ENCODE results near the gene EARS2. TPM values are rescaled to one million over a fixed set of nuclear protein-coding genes. Genes with fewer than 3 reads are reported as not detected.

EARS2 gene
- total and polyA plus RNA-seq, 8 donors: 7.8 to 176 (median 18.3) TPM

- 93 to 97% (median 95%) methylated on average over 9 of the region's 9 CpGs for WGBS, 5 donors
- TF ChIP-seq CTCF (IDR thresholded peaks at IDR 0.05) (no peak), POLR2A (IDR thresholded peaks at IDR 0.05) (no peak), POLR2AphosphoS5 (IDR thresholded peaks at IDR 0.05) (no peak)
- no peak for DNase-seq
- intact Hi-C loops (cut with DNase I; ENCODE audit: low total_unique reads): no loop called here
- no peak overlapping the region for H3K4me3 ChIP-seq
- H3K4me1 ChIP-seq: no peaks in the 10 kb centered on the region
- no peak overlapping the region for H3K27ac ChIP-seq
- no peaks in the 10 kb centered on the region for H3K9me3 ChIP-seq
- peaks cover 53 to 100% (median 97%) of the 10 kb centered on the region in 4 donors for H3K36me3 ChIP-seq
- no peaks in the 10 kb centered on the region for H3K27me3 ChIP-seq
These were observed 15.2 kb upstream of the EARS2 start for GRCh38 chr16:23572394-23572793.

GRCh38 chr16:23571895-23572294 is 14.7 kb upstream of the EARS2 start:
- intact Hi-C loops (cut with DNase I; ENCODE audit: low total_unique reads): no loop called here
- DNase-seq: no peak
- Histone ChIP-seq H3K4me1 (no peaks in the 10 kb centered on the region), H3K27me3 (no peaks in the 10 kb centered on the region), H3K36me3 (peaks cover 57 to 100% (median 99%) of the 10 kb centered on the region in 4 donors), H3K4me3 (no peak overlapping the region), H3K9me3 (no peaks in the 10 kb centered on the region), H3K27ac (no peak overlapping the region)
- 94 to 95% (median 95%) methylated on average over 5 of the region's 5 CpGs for WGBS, 5 donors
- TF ChIP-seq CTCF (IDR thresholded peaks at IDR 0.05) (no peak), POLR2AphosphoS5 (IDR thresholded peaks at IDR 0.05) (no peak), EP300 (IDR thresholded peaks at IDR 0.05) (no peak), POLR2A (IDR thresholded peaks at IDR 0.05) (no peak)

GRCh38 chr16:23570992-23571632 is 14.0 kb upstream of the EARS2 start:
- DNase-seq: peak in 1 of 2 donors; percentile 7
- WGBS, 5 donors: 78 to 86% (median 85%) methylated on average over 8 of the region's 8 CpGs
- H3K27me3 ChIP-seq: no peaks in the 10 kb centered on the region
- no peaks in the 10 kb centered on the region for H3K4me1 ChIP-seq
- H3K4me3 ChIP-seq: no peak overlapping the region
- no peaks in the 10 kb centered on the region for H3K9me3 ChIP-seq
- peaks cover 62 to 100% (median 100%) of the 10 kb centered on the region in 4 donors for H3K36me3 ChIP-seq
- H3K27ac ChIP-seq: no peak overlapping the region
- intact Hi-C loops (cut with DNase I; ENCODE audit: low total_unique reads): no loop called here
- no peak for TF ChIP-seq POLR2AphosphoS5 (IDR thresholded peaks at IDR 0.05)
- TF ChIP-seq POLR2A (IDR thresholded peaks at IDR 0.05): no peak
- TF ChIP-seq CTCF (IDR thresholded peaks at IDR 0.05): no peak
- TF ChIP-seq EP300 (IDR thresholded peaks at IDR 0.05): no peak

- intact Hi-C loops (cut with DNase I; ENCODE audit: low total_unique reads): no loop called here
- no peak overlapping the region for H3K4me3 ChIP-seq
- no peak for TF ChIP-seq POLR2AphosphoS5 (IDR thresholded peaks at IDR 0.05)
- no peak for TF ChIP-seq POLR2A (IDR thresholded peaks at IDR 0.05)
- no peak for TF ChIP-seq CTCF (IDR thresholded peaks at IDR 0.05)
- no peaks in the 10 kb centered on the region for H3K27me3 ChIP-seq
- DNase-seq: no peak
- H3K4me1 ChIP-seq: no peaks in the 10 kb centered on the region
- 87 to 96% (median 92%) methylated on average over 3 of the region's 3 CpGs for WGBS, 5 donors
- no peaks in the 10 kb centered on the region for H3K9me3 ChIP-seq
- peaks cover 75 to 100% (median 100%) of the 10 kb centered on the region in 4 donors for H3K36me3 ChIP-seq
- no peak overlapping the region for H3K27ac ChIP-seq
These were observed 10.5 kb upstream of the EARS2 start for GRCh38 chr16:23567602-23568001.
